ENCODE data around the gene EDARADD. TPM values are rescaled to one million over a fixed set of nuclear protein-coding genes. Genes with fewer than 3 reads are reported as not detected.

EDARADD gene
- total and polyA plus RNA-seq, 2 of the 8 experiments (the other 6 are each of a cell fraction or from before 2014, with no cell fraction given): 3.4 to 6.1 TPM

GRCh38 chr1:236345728-236346127 lies 48.4 kb upstream of the EDARADD start:
- no peak overlapping the region for H3K18ac ChIP-seq (ENCODE audit: extremely low read depth, low read length)
- 14% methylated on average over 1 of the region's 1 CpG; no CpG with 5 or more reads in 1 of the 2 experiments for WGBS, 2 experiments (ENCODE audit: extremely low coverage in 1 of 2, insufficient coverage in 1 of 2, insufficient read length in 1 of 2, insufficient replicate concordance in 2 of 2, low coverage in 1 of 2, low lambda C conversion rate in 2 of 2, missing lambda C conversion rate in 1 of 2)
- no peak overlapping the region for H3K27ac ChIP-seq (ENCODE audit: low read depth, low read length)
- H3K4me3 ChIP-seq (ENCODE audit: extremely low read depth in 1 of 4, insufficient read depth in 2 of 4, low read depth in 3 of 4, low read length in 4 of 4): no peak overlapping the region
- POLR2A ChIA-PET (ENCODE audit: partially characterized antibody): no interaction called here
- H3K4me2 ChIP-seq (ENCODE audit: insufficient read depth in 1 of 2, low read depth in 2 of 2, low read length in 2 of 2): no peak overlapping the region
- no peak overlapping the region for H3K9ac ChIP-seq (replicated peaks in 1 of 4; ENCODE audit: extremely low read depth in 1 of 4, low read depth in 3 of 4, low read length in 3 of 4)
- no peak overlapping the region for H2BK20ac ChIP-seq (ENCODE audit: low read length)
- H3K4ac ChIP-seq (replicated peaks; ENCODE audit: insufficient read length, low read depth, low read length): no peak overlapping the region
- H3K14ac ChIP-seq (ENCODE audit: insufficient read length): no peak overlapping the region
- no peak overlapping the region for H2BK120ac ChIP-seq (replicated peaks; ENCODE audit: low read depth, low read length)
- no peak overlapping the region for H4K8ac ChIP-seq (ENCODE audit: extremely low read depth, insufficient read depth, low read length)
- H3K23me2 ChIP-seq (ENCODE audit: low read depth, low read length): no peaks in the 10 kb centered on the region
- H3K79me1 ChIP-seq (ENCODE audit: low read depth, low read length): no peaks in the 10 kb centered on the region
- H3K9me3 ChIP-seq (ENCODE audit: insufficient read depth in 2 of 2, low read depth in 1 of 2, low read length in 1 of 2): no peaks in the 10 kb centered on the region
- H3K4me1 ChIP-seq (replicated peaks in 1 of 4; ENCODE audit: control insufficient read depth in 3 of 4, insufficient read depth in 4 of 4, low read length in 3 of 4): no peaks in the 10 kb centered on the region
- CTCF ChIA-PET (ENCODE audit: partially characterized antibody): interaction anchor here (0.6 to 2.4 kb wide), 9 partner anchors 11 to 241 kb away, joined by 3 to 11 read pairs (median 4); no protein-coding TSS in a partner anchor
- peak in 1 of 2 experiments; percentile 43 for DNase-seq (ENCODE audit: low read depth in 1 of 2, low spot score in 2 of 2)
- no peak overlapping the region for H2AK5ac ChIP-seq (ENCODE audit: low read depth, low read length)
- H4K5ac ChIP-seq (ENCODE audit: insufficient read length, low read depth, low read length): no peak overlapping the region
- no peak overlapping the region for H2BK5ac ChIP-seq (ENCODE audit: low read depth, low read length)
- no peaks in the 10 kb centered on the region for H3K79me2 ChIP-seq (ENCODE audit: control insufficient read depth in 1 of 2, insufficient read depth in 2 of 2, low read length in 2 of 2)
- 0 out of 2 replicates have a peak overlapping the region, but pooled peaks have one; percentile 16 for H2AFZ ChIP-seq (ENCODE audit: low read length)
- FAIRE-seq: no peak
- H4K91ac ChIP-seq (replicated peaks; ENCODE audit: insufficient read length, low read length): no peak overlapping the region
- no peak overlapping the region for H3K56ac ChIP-seq (replicated peaks; ENCODE audit: insufficient read length, low read depth, low read length)
- no peaks in the 10 kb centered on the region for H3K36me3 ChIP-seq (ENCODE audit: control insufficient read depth in 2 of 4, insufficient read depth in 4 of 4, low read length in 3 of 4)
- no peak overlapping the region for H2BK12ac ChIP-seq (ENCODE audit: low read depth, low read length)
- H3K23ac ChIP-seq (ENCODE audit: insufficient read length): no peak overlapping the region
- H4K20me1 ChIP-seq (replicated peaks in 1 of 2; ENCODE audit: control insufficient read depth in 1 of 2, insufficient read depth in 2 of 2, low read length in 2 of 2): no peaks in the 10 kb centered on the region
- no peaks in the 10 kb centered on the region for H3K27me3 ChIP-seq (replicated peaks in 1 of 4; ENCODE audit: control insufficient read depth in 3 of 4, extremely low read depth in 1 of 4, insufficient read depth in 3 of 4, low read length in 3 of 4)
- H2BK15ac ChIP-seq (ENCODE audit: low read length): no peak overlapping the region
- no peak for TF ChIP-seq TCF12 (IDR thresholded peaks at IDR 0.05; ENCODE audit: low read depth, low read length)
- TF ChIP-seq POLR2AphosphoS5 (IDR thresholded peaks at IDR 0.05; ENCODE audit: low read depth, low read length): no peak
- no peak for TF ChIP-seq EZH2 (IDR thresholded peaks at IDR 0.05; ENCODE audit: low read depth, low read length, severe bottlenecking)
- TF ChIP-seq ZNF274 (IDR thresholded peaks at IDR 0.05; ENCODE audit: borderline replicate concordance, extremely low read depth, low read length): no peak
